ENCODE data around the gene APMAP. TPM values are rescaled to one million over a fixed set of nuclear protein-coding genes. Genes with fewer than 3 reads are reported as not detected.

The APMAP gene
- total RNA-seq, 3 donors from 2014 or later, result 46.3 to 51.5 (median 47.3) TPM

- TF ChIP-seq CTCF (IDR thresholded peaks at IDR 0.05), result no peak
- DNase-seq (peak in 1 of 3 donors; percentile 13), ATAC-seq (no peak)
- Histone ChIP-seq H3K4me1 (ENCODE audit: low read depth) (no peaks in the 10 kb centered on the region), H3K9me3 (no peaks in the 10 kb centered on the region), H3K36me3 (ENCODE audit: low read depth) (no peaks in the 10 kb centered on the region), H3K4me3 (no peak overlapping the region)
- intact Hi-C loops (cut with DNase I, micrococcal nuclease), result no loop called here
Measured at GRCh38 chr20:24956001-24956841, 36.3 kb downstream of the APMAP start.

- Histone ChIP-seq H3K4me3 (no peak overlapping the region), H3K9me3 (no peaks in the 10 kb centered on the region), H3K4me1 (ENCODE audit: low read depth) (no peaks in the 10 kb centered on the region), H3K36me3 (ENCODE audit: low read depth) (no peaks in the 10 kb centered on the region)
- intact Hi-C loops (cut with DNase I, micrococcal nuclease), result no loop called here
- peak in 1 of 3 donors; percentile 21 for DNase-seq
- no peak for TF ChIP-seq CTCF (IDR thresholded peaks at IDR 0.05)
- ATAC-seq, result peak; percentile 3
Measured at GRCh38 chr20:24955045-24955444, 37.5 kb downstream of the APMAP start.

GRCh38 chr20:24954566-24954965 lies 38.0 kb downstream of the APMAP start:
- no peak for ATAC-seq
- no peak for TF ChIP-seq CTCF (IDR thresholded peaks at IDR 0.05)
- Histone ChIP-seq H3K4me1 (ENCODE audit: low read depth) (no peaks in the 10 kb centered on the region), H3K4me3 (no peak overlapping the region), H3K9me3 (no peaks in the 10 kb centered on the region), H3K36me3 (ENCODE audit: low read depth) (no peaks in the 10 kb centered on the region)
- DNase-seq, result no peak
- intact Hi-C loops (cut with DNase I, micrococcal nuclease), result no loop called here

- no peak for DNase-seq
- TF ChIP-seq CTCF (IDR thresholded peaks at IDR 0.05), result no peak
- intact Hi-C loops (cut with DNase I, micrococcal nuclease), result no loop called here
Measured at GRCh38 chr20:24954151-24954550, 38.4 kb downstream of the APMAP start.

GRCh38 chr20:24953621-24954133 lies 38.9 kb downstream of the APMAP start:
- Histone ChIP-seq H3K4me1 (ENCODE audit: low read depth) (no peaks in the 10 kb centered on the region), H3K36me3 (ENCODE audit: low read depth) (no peaks in the 10 kb centered on the region), H3K9me3 (no peaks in the 10 kb centered on the region), H3K4me3 (no peak overlapping the region)
- intact Hi-C loops (cut with DNase I, micrococcal nuclease), result no loop called here
- ATAC-seq, result no peak
- peak in 1 of 3 donors; percentile 18 for DNase-seq
- TF ChIP-seq CTCF (IDR thresholded peaks at IDR 0.05), result no peak

More at GRCh38 chr20:24954151-24954550, 38.4 kb downstream of the APMAP start:
- H3K36me3 ChIP-seq (ENCODE audit: low read depth), result no peaks in the 10 kb centered on the region
- no peak for ATAC-seq
- no peak overlapping the region for H3K4me3 ChIP-seq
- no peaks in the 10 kb centered on the region for H3K9me3 ChIP-seq
- H3K4me1 ChIP-seq (ENCODE audit: low read depth), result no peaks in the 10 kb centered on the region

Measured in mucosa of descending colon (tissue), 3 donors.